Erythroblast (primary cell): ENCODE data around the gene VANGL2.
"Not testable (repeated sequence)": the region's sequence is repeated elsewhere in the genome, so short reads cannot be mapped to it uniquely, and the experiment has no call there.

Experiments used
- GATA1 ChIP-seq: IDR thresholded peaks from 2 replicates; pipeline ENCODE4 v1.6.1; 2011; ENCODE audit warnings: low read depth, mild to moderate bottlenecking, control low read depth, low read length, moderate library complexity
- POLR2A ChIP-seq: IDR thresholded peaks from 2 replicates; pipeline ENCODE4 v1.6.1; 2011; ENCODE audit warnings: mild to moderate bottlenecking, low read length

DNA sequence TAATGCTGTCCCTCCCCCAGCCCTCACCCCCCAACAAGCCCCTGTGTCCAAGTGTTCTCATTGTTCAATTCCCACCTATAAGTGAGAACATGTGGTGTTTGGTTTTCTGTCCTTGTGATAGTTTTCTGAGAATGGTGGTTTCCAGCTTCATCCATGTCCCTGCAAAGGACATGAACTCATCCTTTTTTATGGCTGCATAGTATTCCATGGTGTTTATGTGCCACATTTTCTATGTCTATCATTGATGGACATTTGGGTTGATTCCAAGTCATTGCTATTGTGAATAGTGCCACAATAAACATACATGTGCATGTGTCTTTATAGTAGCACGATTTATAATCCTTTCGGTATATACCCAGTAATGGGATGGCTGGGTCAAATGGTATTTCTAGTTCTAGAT is 15.6 kb upstream of the VANGL2 start:
- not testable (repeated sequence) for TF ChIP-seq POLR2A, GATA1
